ENCODE results near the gene APOA1.
A peak's percentile ranks its signal among the peaks of the same experiment; 100 is the strongest.

The APOA1 gene

GRCh38 chr11:116792869-116793771, 44.3 kb downstream of the APOA1 start:
- Mint-ChIP-seq H3K4me3 (no peak overlapping the region), H3K27ac (no peak overlapping the region), H3K9me3 (no peaks in the 10 kb centered on the region), H3K36me3 (no peaks in the 10 kb centered on the region), H3K4me1 (peaks cover 16% of the 10 kb centered on the region), H3K27me3 (no peaks in the 10 kb centered on the region)

GRCh38 chr11:116792144-116792868, 45.1 kb downstream of the APOA1 start:
- Mint-ChIP-seq H3K4me3 (no peak overlapping the region), H3K4me1 (peaks cover 19% of the 10 kb centered on the region), H3K36me3 (peaks cover 3% of the 10 kb centered on the region), H3K9me3 (no peaks in the 10 kb centered on the region), H3K27me3 (no peaks in the 10 kb centered on the region), H3K27ac (no peak overlapping the region)

- H3K9me3 Mint-ChIP-seq, result no peaks in the 10 kb centered on the region
- H3K4me1 Mint-ChIP-seq, result peaks cover 24% of the 10 kb centered on the region
- H3K4me3 Mint-ChIP-seq, result no peak within 1 kb of the TSS
- H3K36me3 Mint-ChIP-seq, result peaks cover 7% of the 10 kb centered on the region
- H3K27ac Mint-ChIP-seq, result peak within 1 kb of the TSS; percentile 8
- H3K27me3 Mint-ChIP-seq, result no peaks in the 10 kb centered on the region
Observed at GRCh38 chr11:116791813-116792143, 45.6 kb downstream of the APOA1 start, which contains the start of gene APOA5. TSS of gene APOA5 (minus strand) at chr11:116791879. CDS start at chr11:116791860, 19 bp downstream.

- H3K27ac Mint-ChIP-seq, result peak overlapping the region; percentile 8
- H3K9me3 Mint-ChIP-seq, result no peaks in the 10 kb centered on the region
- peaks cover 7% of the 10 kb centered on the region for H3K36me3 Mint-ChIP-seq
- H3K4me3 Mint-ChIP-seq, result no peak overlapping the region
- H3K27me3 Mint-ChIP-seq, result no peaks in the 10 kb centered on the region
- peaks cover 30% of the 10 kb centered on the region for H3K4me1 Mint-ChIP-seq
Observed at GRCh38 chr11:116791002-116791812, 46.2 kb downstream of the APOA1 start.

- Mint-ChIP-seq H3K4me3 (no peak overlapping the region), H3K27me3 (no peaks in the 10 kb centered on the region), H3K27ac (peak overlapping the region; percentile 8), H3K4me1 (peaks cover 38% of the 10 kb centered on the region), H3K36me3 (peaks cover 12% of the 10 kb centered on the region), H3K9me3 (no peaks in the 10 kb centered on the region)
Observed at GRCh38 chr11:116790167-116791001, 47.0 kb downstream of the APOA1 start.

- peaks cover 48% of the 10 kb centered on the region for H3K4me1 Mint-ChIP-seq
- no peaks in the 10 kb centered on the region for H3K9me3 Mint-ChIP-seq
- peak overlapping the region; percentile 24 for H3K4me3 Mint-ChIP-seq
- H3K27ac Mint-ChIP-seq, result no peak overlapping the region
- H3K27me3 Mint-ChIP-seq, result no peaks in the 10 kb centered on the region
- H3K36me3 Mint-ChIP-seq, result peaks cover 25% of the 10 kb centered on the region
Observed at GRCh38 chr11:116788975-116789374, 48.4 kb downstream of the APOA1 start.

GRCh38 chr11:116788534-116788933, 48.9 kb downstream of the APOA1 start:
- Mint-ChIP-seq H3K27me3 (no peaks in the 10 kb centered on the region), H3K9me3 (no peaks in the 10 kb centered on the region), H3K4me1 (peaks cover 49% of the 10 kb centered on the region), H3K27ac (peak overlapping the region; percentile 95), H3K4me3 (peak overlapping the region; percentile 99), H3K36me3 (peaks cover 25% of the 10 kb centered on the region)

- H3K4me3 Mint-ChIP-seq, result peak within 1 kb of the TSS; percentile 99
- H3K9me3 Mint-ChIP-seq, result no peaks in the 10 kb centered on the region
Observed at GRCh38 chr11:116787786-116788486, 49.5 kb downstream of the APOA1 start, which contains the start of gene ZPR1. TSS of gene ZPR1 (minus strand) at chr11:116788023. CDS start at chr11:116787990, 33 bp downstream.

GRCh38 chr11:116787436-116787785, 50.0 kb downstream of the APOA1 start:
- Mint-ChIP-seq H3K36me3 (peaks cover 25% of the 10 kb centered on the region), H3K27me3 (no peaks in the 10 kb centered on the region), H3K4me3 (peak overlapping the region; percentile 99), H3K9me3 (no peaks in the 10 kb centered on the region), H3K4me1 (peaks cover 58% of the 10 kb centered on the region), H3K27ac (peak overlapping the region; percentile 91)

More at GRCh38 chr11:116787786-116788486, 49.5 kb downstream of the APOA1 start, which contains the start of gene ZPR1:
- peaks cover 25% of the 10 kb centered on the region for H3K36me3 Mint-ChIP-seq
- peaks cover 53% of the 10 kb centered on the region for H3K4me1 Mint-ChIP-seq
- peak within 1 kb of the TSS; percentile 95 for H3K27ac Mint-ChIP-seq
- H3K27me3 Mint-ChIP-seq, result no peaks in the 10 kb centered on the region

- Mint-ChIP-seq H3K9me3 (no peaks in the 10 kb centered on the region), H3K27me3 (no peaks in the 10 kb centered on the region), H3K4me1 (peaks cover 63% of the 10 kb centered on the region), H3K27ac (peak overlapping the region; percentile 91), H3K4me3 (peak overlapping the region; percentile 99), H3K36me3 (peaks cover 29% of the 10 kb centered on the region)
Observed at GRCh38 chr11:116786966-116787365, 50.5 kb downstream of the APOA1 start.

- peaks cover 66% of the 10 kb centered on the region for H3K4me1 Mint-ChIP-seq
- H3K27ac Mint-ChIP-seq, result peak overlapping the region; percentile 91
- H3K9me3 Mint-ChIP-seq, result no peaks in the 10 kb centered on the region
- H3K4me3 Mint-ChIP-seq, result peak overlapping the region; percentile 99
- H3K27me3 Mint-ChIP-seq, result no peaks in the 10 kb centered on the region
- H3K36me3 Mint-ChIP-seq, result peaks cover 30% of the 10 kb centered on the region
Observed at GRCh38 chr11:116786326-116786725, 51.1 kb downstream of the APOA1 start.
